GM19025 (cell line): ENCODE data around the gene CDH4.

Experiments
- ATAC-seq: cut with Tn5 transposase; IDR thresholded peaks from one replicate; pipeline ENCODE4 v1.9.1; 2021; ENCODE audit warnings: mild to moderate bottlenecking, low read depth, moderate library complexity; ENCODE audit not compliant: unreplicated experiment

Gene CDH4

GRCh38 chr20:61667056-61667792 is 415.2 kb downstream of the CDH4 start:
- no peak for ATAC-seq

GRCh38 chr20:61668065-61668650 is 416.1 kb downstream of the CDH4 start:
- no peak for ATAC-seq

- ATAC-seq = no peak
These were observed 416.9 kb downstream of the CDH4 start for GRCh38 chr20:61668771-61669503.

GRCh38 chr20:61670274-61670673 is 418.2 kb downstream of the CDH4 start:
- no peak for ATAC-seq

- no peak for ATAC-seq
These were observed 419.5 kb downstream of the CDH4 start for GRCh38 chr20:61671559-61671958.

GRCh38 chr20:61673152-61673847 is 421.2 kb downstream of the CDH4 start:
- no peak for ATAC-seq

- ATAC-seq = no peak
These were observed 422.1 kb downstream of the CDH4 start for GRCh38 chr20:61674121-61674520.

GRCh38 chr20:61674688-61675087 is 422.6 kb downstream of the CDH4 start:
- no peak for ATAC-seq

- ATAC-seq = no peak
These were observed 425.9 kb downstream of the CDH4 start for GRCh38 chr20:61677928-61678327.

GRCh38 chr20:61678437-61678836 is 426.4 kb downstream of the CDH4 start:
- no peak for ATAC-seq

GRCh38 chr20:61679473-61679872 is 427.4 kb downstream of the CDH4 start:
- ATAC-seq = no peak

GRCh38 chr20:61680096-61680495 is 428.0 kb downstream of the CDH4 start:
- ATAC-seq = no peak

GRCh38 chr20:61682114-61682995 is 430.3 kb downstream of the CDH4 start:
- no peak for ATAC-seq

- no peak for ATAC-seq
These were observed 431.1 kb downstream of the CDH4 start for GRCh38 chr20:61682996-61683681.

- no peak for ATAC-seq
These were observed 431.7 kb downstream of the CDH4 start for GRCh38 chr20:61683721-61684120.

GRCh38 chr20:61684136-61684535 is 432.1 kb downstream of the CDH4 start:
- ATAC-seq = no peak

- no peak for ATAC-seq
These were observed 432.6 kb downstream of the CDH4 start for GRCh38 chr20:61684583-61685235.

GRCh38 chr20:61685462-61685861 is 433.4 kb downstream of the CDH4 start:
- no peak for ATAC-seq
